Measurements from ENCODE around the gene FAM217B.

GRCh38 chr20:59925899-59926298 is 14.3 kb upstream of the FAM217B start:
- TF ChIP-seq POLR2A (IDR thresholded peaks at IDR 0.05) (no peak), CTCF (IDR thresholded peaks at IDR 0.05) (no peak)
